ENCODE data around the gene CALM3.
"Not testable (repeated sequence)": the region's sequence is repeated elsewhere in the genome, so short reads cannot be mapped to it uniquely, and the experiment has no call there.

The CALM3 gene

DNA sequence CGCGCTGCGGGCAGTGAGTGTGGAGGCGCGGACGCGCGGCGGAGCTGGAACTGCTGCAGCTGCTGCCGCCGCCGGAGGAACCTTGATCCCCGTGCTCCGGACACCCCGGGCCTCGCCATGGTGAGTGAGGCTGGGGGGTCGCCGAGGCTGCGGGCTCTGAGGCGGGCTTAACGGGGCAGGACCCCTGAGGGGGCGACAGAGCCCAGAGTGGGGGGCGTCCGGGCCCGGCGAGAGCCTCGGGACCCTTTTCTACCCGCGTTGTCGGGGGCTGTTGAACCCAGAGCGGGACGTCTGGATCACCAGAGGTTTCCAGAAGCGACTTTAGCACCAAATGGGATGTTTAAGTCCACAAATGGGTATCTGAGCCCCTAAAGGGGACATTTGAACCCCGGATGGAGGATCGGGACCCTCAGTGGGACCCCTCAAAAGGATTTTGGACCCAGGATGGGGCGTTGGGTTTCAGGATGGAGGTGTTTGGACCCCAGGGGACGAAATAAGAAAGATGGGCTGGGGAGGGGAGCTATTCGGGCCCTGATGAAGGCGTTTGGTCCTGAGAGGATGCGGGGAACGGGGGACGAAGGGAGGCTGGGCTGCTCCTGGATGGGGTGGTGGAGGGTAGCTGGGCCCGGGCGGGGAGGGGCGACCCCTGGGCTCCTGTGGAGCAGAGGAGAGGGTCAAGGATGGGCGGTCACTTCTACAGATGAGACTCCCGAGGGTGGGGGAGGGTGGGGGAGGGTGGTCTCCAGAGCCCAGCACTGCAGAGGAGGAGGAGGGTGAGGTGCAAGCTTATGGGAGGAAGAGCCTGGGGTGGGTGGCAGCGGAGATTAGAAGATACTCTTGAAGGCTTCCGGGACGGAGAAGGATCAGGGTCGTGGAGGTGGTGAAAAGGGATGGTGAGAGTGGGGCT lies at the start of gene CALM3:
TSS of gene CALM3 (plus strand) at position 13 of the 907 bp plus-strand sequence. CDS start at position 118, 105 bp downstream.
- H3K27me3 ChIP-seq (ENCODE audit: insufficient read depth, low read depth, severe bottlenecking), result no peaks in the 10 kb centered on the region
- peak within 1 kb of the TSS; percentile 99 for H3K27ac ChIP-seq
- TF ChIP-seq, protein P1, sequence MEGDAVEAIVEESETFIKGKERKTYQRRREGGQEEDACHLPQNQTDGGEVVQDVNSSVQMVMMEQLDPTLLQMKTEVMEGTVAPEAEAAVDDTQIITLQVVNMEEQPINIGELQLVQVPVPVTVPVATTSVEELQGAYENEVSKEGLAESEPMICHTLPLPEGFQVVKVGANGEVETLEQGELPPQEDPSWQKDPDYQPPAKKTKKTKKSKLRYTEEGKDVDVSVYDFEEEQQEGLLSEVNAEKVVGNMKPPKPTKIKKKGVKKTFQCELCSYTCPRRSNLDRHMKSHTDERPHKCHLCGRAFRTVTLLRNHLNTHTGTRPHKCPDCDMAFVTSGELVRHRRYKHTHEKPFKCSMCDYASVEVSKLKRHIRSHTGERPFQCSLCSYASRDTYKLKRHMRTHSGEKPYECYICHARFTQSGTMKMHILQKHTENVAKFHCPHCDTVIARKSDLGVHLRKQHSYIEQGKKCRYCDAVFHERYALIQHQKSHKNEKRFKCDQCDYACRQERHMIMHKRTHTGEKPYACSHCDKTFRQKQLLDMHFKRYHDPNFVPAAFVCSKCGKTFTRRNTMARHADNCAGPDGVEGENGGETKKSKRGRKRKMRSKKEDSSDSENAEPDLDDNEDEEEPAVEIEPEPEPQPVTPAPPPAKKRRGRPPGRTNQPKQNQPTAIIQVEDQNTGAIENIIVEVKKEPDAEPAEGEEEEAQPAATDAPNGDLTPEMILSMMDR (IDR thresholded peaks at IDR 0.05; ENCODE audit: low read depth, low read length), result no peak
- H3K4me3 ChIP-seq (ENCODE audit: low read depth, low read length), result peak within 1 kb of the TSS; percentile 100
- no peak for DNase-seq
- H3K36me3 ChIP-seq, result peaks cover 33% of the 10 kb centered on the region
- peaks cover 24% of the 10 kb centered on the region for H3K9me3 ChIP-seq (ENCODE audit: severe bottlenecking)

DNA sequence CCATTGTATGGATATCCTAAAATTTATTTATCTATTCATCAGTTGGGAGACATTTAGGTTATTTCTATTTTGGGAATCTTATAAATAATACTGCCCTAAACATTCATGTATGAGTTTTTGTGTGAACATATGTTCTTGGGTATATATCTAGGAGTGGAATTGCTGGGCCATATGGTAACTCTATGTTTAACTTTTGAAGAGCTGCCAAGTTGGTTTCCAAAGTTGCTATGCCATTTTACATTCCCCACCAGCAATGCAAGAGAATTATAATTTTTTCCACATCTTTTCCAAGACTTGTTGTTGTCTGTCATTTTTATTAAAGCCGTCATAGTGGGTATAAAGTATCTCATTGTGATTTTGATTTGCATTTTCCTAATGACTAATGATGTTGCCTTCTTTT lies 48.2 kb upstream of the CALM3 start:
- Histone ChIP-seq H3K9me3 (ENCODE audit: severe bottlenecking) (peaks cover 29% of the 10 kb centered on the region), H3K27me3 (ENCODE audit: insufficient read depth, low read depth, severe bottlenecking) (no peaks in the 10 kb centered on the region), H3K4me3 (ENCODE audit: low read depth, low read length) (no peak overlapping the region), H3K27ac (no peak overlapping the region), H3K36me3 (no peaks in the 10 kb centered on the region)
- DNase-seq, result no peak
- TF ChIP-seq, protein P1 (IDR thresholded peaks at IDR 0.05; ENCODE audit: low read depth, low read length), result no peak

DNA sequence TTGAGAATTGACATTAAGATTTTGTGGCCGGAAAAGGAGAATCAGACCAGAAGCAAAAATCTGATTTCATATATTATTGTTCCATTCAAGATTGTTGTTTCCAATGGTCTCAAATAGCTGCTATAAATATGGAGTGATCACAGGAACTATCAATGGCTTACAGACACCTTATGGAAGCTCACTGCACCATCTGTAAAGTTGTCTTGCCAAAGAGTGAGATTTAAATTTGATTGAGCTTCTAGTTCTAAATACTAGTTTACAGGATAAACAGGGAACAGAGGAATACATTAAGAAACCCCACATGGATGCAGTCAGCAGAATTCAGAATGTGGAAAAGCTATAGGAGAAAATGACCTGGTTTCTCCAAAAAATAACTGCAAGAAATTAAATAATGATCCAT lies 47.0 kb upstream of the CALM3 start:
- DNase-seq, result no peak
- Histone ChIP-seq H3K27ac (no peak overlapping the region), H3K27me3 (ENCODE audit: insufficient read depth, low read depth, severe bottlenecking) (no peaks in the 10 kb centered on the region), H3K36me3 (no peaks in the 10 kb centered on the region), H3K4me3 (ENCODE audit: low read depth, low read length) (no peak overlapping the region), H3K9me3 (ENCODE audit: severe bottlenecking) (peaks cover 25% of the 10 kb centered on the region)
- TF ChIP-seq, protein P1 (IDR thresholded peaks at IDR 0.05; ENCODE audit: low read depth, low read length), result no peak

DNA sequence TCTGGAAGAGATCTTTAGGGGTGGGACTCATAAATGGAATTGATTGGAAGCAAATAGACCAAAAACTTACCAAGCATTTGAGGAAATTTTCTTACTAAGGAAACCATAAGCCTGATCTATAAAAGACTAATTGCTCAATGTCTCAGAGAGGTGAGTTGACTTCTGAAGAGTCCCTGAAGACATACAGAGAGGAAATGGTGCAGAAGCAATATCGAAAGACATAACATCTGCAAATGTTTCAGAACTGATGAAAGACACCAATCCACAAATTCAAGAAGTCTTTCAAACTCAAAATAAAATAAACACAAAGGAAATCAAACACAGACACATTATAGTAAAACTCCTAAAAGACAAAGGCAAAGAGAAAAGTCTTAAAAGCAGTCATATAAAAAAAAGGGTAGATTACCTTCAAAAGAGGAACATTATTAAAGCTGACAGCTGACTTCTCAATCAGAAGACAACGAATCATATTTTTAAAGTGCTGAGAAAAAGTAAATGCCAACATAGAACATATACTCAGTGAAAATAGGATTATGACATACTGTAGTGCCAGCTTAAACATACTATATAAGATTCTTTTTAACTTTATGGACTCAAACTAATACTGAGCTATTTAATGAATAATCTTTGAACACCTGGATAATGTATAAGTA lies 45.4 kb upstream of the CALM3 start:
- Histone ChIP-seq H3K4me3 (ENCODE audit: low read depth, low read length) (no peak overlapping the region), H3K36me3 (no peaks in the 10 kb centered on the region), H3K27me3 (ENCODE audit: insufficient read depth, low read depth, severe bottlenecking) (no peaks in the 10 kb centered on the region), H3K27ac (no peak overlapping the region), H3K9me3 (ENCODE audit: severe bottlenecking) (peaks cover 9% of the 10 kb centered on the region)
- TF ChIP-seq, protein P1 (IDR thresholded peaks at IDR 0.05; ENCODE audit: low read depth, low read length), result no peak
- DNase-seq, result no peak

DNA sequence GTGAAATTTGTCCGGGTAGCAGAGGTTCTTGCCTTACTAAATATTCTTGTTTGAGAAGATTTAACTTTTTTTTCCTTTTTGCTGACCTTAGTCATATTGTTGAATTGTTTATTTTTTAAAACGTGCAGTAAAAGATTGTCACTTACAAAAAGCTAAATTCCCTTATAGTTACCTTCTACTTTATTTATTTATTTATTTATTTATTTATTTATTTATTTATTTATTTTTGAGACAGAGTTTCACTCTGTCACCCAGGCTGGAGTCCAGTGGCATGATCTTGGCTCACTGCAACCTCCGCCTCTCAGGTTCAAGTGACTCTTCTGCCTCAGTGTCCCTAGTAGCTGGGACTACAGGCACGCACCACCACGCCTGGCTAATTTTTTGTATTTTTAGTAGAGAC lies 44.7 kb upstream of the CALM3 start:
- not testable (repeated sequence) for H3K27me3 ChIP-seq (ENCODE audit: insufficient read depth, low read depth, severe bottlenecking); H3K36me3 ChIP-seq; DNase-seq; H3K9me3 ChIP-seq (ENCODE audit: severe bottlenecking); H3K4me3 ChIP-seq (ENCODE audit: low read depth, low read length); H3K27ac ChIP-seq

DNA sequence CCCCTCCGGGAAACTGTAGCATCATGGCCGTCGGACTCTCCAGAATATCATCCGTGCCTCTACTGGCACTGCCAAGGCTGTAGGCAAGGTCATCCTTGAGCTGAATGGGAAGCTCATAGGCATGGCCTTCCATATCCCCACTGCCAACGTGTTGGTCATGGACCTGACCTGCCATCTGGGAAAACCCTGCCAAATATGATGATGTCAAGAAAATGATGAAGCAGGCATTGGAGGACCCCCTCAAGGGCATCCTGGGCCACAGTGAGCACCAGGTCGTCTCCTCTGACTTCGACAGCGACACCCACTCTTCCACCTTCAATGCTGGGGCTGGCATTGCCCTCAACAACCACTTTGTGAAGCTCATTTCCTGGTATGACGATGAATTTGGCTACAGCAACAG lies 41.9 kb upstream of the CALM3 start:
- DNase-seq, result no peak
- Histone ChIP-seq H3K4me3 (ENCODE audit: low read depth, low read length) (no peak overlapping the region), H3K27ac (no peak overlapping the region), H3K27me3 (ENCODE audit: insufficient read depth, low read depth, severe bottlenecking) (no peaks in the 10 kb centered on the region), H3K9me3 (ENCODE audit: severe bottlenecking) (no peaks in the 10 kb centered on the region), H3K36me3 (no peaks in the 10 kb centered on the region)
- TF ChIP-seq, protein P1 (IDR thresholded peaks at IDR 0.05; ENCODE audit: low read depth, low read length), result no peak

DNA sequence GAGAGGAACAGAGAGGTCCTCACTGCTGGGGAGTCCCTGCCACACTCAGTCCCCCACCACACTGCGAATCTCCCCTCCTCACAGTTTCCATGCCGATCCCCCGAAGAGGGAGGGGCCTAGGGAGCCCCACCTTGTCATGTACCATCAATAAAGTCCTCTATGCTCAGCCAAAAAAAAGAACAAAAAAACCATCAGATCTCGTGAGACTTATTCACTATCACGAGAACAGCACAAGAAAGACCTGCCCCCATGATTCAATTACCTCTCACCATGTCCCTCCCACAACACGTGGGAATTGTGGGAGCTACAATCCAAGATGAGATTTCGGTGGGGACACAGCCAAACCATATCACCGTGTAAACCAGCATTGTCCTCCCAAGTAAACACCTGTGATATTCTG lies 41.5 kb upstream of the CALM3 start:
- not testable (repeated sequence) for H3K4me3 ChIP-seq (ENCODE audit: low read depth, low read length); DNase-seq

More for the DNA sequence above, 41.5 kb upstream of the CALM3 start:
- H3K27ac ChIP-seq; H3K36me3 ChIP-seq; H3K27me3 ChIP-seq (ENCODE audit: insufficient read depth, low read depth, severe bottlenecking); H3K9me3 ChIP-seq (ENCODE audit: severe bottlenecking): not testable (repeated sequence)

Data from WERI-Rb-1 (cell line).